ENCODE measurements around the gene TMEM237. TPM values are rescaled to one million over a fixed set of nuclear protein-coding genes. Genes with fewer than 3 reads are reported as not detected.

TMEM237 gene
- total RNA-seq, 1 experiment from 2014 or later = 33.6 TPM

GRCh38 chr2:201572846-201573508 is 70.3 kb downstream of the TMEM237 start:
- no peaks in the 10 kb centered on the region; the same call in 1 of the 2 replicates for H3K27me3 Mint-ChIP-seq (ENCODE audit: low read depth)
- no peak overlapping the region for H3K27ac Mint-ChIP-seq
- H3K4me1 Mint-ChIP-seq = no peaks in the 10 kb centered on the region
- H3K36me3 Mint-ChIP-seq = no peaks in the 10 kb centered on the region
- ATAC-seq (no peak), DNase-seq (ENCODE audit: low spot score) (no peak)
- ChIA-PET CTCF (no interaction called here), POLR2A (no interaction called here)
- no peak overlapping the region for H3K4me3 Mint-ChIP-seq
- H3K9me3 Mint-ChIP-seq = no peaks in the 10 kb centered on the region
- TF ChIP-seq, protein P1, sequence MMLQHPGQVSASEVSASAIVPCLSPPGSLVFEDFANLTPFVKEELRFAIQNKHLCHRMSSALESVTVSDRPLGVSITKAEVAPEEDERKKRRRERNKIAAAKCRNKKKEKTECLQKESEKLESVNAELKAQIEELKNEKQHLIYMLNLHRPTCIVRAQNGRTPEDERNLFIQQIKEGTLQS (CRISPR knock-in tag; conservative IDR thresholded peaks at IDR 0.05) = no peak
- no peak for TF ChIP-seq ZNF232 (CRISPR knock-in tag; IDR thresholded peaks at IDR 0.05)
- no peak for TF ChIP-seq KAT7 (CRISPR knock-in tag; IDR thresholded peaks at IDR 0.05; ENCODE audit: borderline replicate concordance)
- no peak for TF ChIP-seq FOXP1 (CRISPR knock-in tag; IDR thresholded peaks at IDR 0.05; ENCODE audit: borderline replicate concordance)
- no peak for TF ChIP-seq ETV6 (CRISPR knock-in tag; IDR thresholded peaks at IDR 0.05)
- TF ChIP-seq, protein P2, sequence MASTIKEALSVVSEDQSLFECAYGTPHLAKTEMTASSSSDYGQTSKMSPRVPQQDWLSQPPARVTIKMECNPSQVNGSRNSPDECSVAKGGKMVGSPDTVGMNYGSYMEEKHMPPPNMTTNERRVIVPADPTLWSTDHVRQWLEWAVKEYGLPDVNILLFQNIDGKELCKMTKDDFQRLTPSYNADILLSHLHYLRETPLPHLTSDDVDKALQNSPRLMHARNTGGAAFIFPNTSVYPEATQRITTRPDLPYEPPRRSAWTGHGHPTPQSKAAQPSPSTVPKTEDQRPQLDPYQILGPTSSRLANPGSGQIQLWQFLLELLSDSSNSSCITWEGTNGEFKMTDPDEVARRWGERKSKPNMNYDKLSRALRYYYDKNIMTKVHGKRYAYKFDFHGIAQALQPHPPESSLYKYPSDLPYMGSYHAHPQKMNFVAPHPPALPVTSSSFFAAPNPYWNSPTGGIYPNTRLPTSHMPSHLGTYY (CRISPR knock-in tag; IDR thresholded peaks at IDR 0.05) = no peak
- no peak for TF ChIP-seq AR (CRISPR knock-in tag; IDR thresholded peaks at IDR 0.05)

Other genes with a start within 250 kb of the TMEM237 start
- gene TRAK2, start 192.0 kb downstream of the TMEM237 start, total RNA-seq (2021) = 9.4 to 12.8 TPM (median 10.5 TPM) in 3 replicates
- gene STRADB, start 191.8 kb downstream of the TMEM237 start, total RNA-seq (2021) = 35.4 to 37.4 TPM (median 36.7 TPM) in 3 replicates
- gene MPP4, start 55.1 kb upstream of the TMEM237 start, total RNA-seq (2021) = not detected in 3 replicates
- gene ALS2, start 137.4 kb upstream of the TMEM237 start, total RNA-seq (2021) = 28.1 to 33.3 TPM (median 30.5 TPM) in 3 replicates
- gene CDK15, start 163.0 kb upstream of the TMEM237 start, total RNA-seq (2021) = not detected in 3 replicates